ENCODE results near the gene ZNF318.
A peak's percentile ranks its signal among the peaks of the same experiment; 100 is the strongest.
"Not testable (repeated sequence)": the region's sequence is repeated elsewhere in the genome, so short reads cannot be mapped to it uniquely, and the experiment has no call there.

The ZNF318 gene

DNA sequence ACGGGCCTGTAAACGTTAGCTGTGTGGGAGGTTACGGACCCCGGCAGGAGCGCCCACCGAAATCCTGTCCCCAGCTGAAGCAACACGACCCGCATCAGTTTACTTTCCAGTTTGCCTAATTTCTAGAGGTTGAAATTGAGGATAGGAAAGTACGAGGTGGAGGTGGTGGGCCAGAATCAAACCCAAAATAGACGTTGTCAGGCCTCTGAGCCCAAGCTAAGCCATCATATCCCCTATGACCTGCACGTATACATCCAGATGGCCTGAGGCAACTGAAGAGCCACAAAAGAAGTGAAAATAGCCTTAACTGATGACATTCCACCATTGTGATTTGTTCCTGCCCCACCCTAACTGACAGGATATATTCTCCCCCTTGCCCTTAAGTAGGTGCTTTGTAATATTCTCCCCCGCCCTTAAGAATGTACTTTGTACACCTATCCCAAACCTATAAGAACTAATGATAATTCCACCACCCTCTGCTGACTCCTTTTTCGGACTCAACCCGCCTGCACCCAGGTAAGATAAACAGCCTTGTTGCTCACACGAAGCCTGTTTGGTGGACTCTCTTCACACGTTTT is 645 bp upstream of the ZNF318 start:
- not testable (repeated sequence) for H3K79me1 ChIP-seq (ENCODE audit: low read depth, low read length); H2BK120ac ChIP-seq (ENCODE audit: low read depth, low read length); H2BK12ac ChIP-seq (ENCODE audit: low read length); H4K91ac ChIP-seq (ENCODE audit: low read depth, low read length, poor library complexity); H2BK5ac ChIP-seq (ENCODE audit: low read length); H2BK15ac ChIP-seq (ENCODE audit: low read length); H3K14ac ChIP-seq (ENCODE audit: low read length); H4K8ac ChIP-seq (ENCODE audit: low read depth, low read length); H3K4ac ChIP-seq (ENCODE audit: low read length); H3K9ac ChIP-seq (ENCODE audit: low read depth, low read length, poor library complexity); H3K27me3 ChIP-seq (ENCODE audit: control insufficient read depth in 3 of 3, insufficient read depth in 3 of 3, low read depth in 1 of 3, low read length in 3 of 3); H3K23ac ChIP-seq (ENCODE audit: low read depth, low read length, poor library complexity); H2AK5ac ChIP-seq (ENCODE audit: low read depth, low read length); H3K4me1 ChIP-seq (ENCODE audit: control insufficient read depth in 2 of 2, insufficient read depth in 1 of 2, low read depth in 1 of 2, low read length in 2 of 2); DNase-seq (ENCODE audit: low spot score); H3K18ac ChIP-seq (ENCODE audit: low read length); H3K9me3 ChIP-seq (replicated peaks in 1 of 2; ENCODE audit: control insufficient read depth in 2 of 2, insufficient read depth in 1 of 2, low read depth in 1 of 2, low read length in 2 of 2)
- WGBS, 2 donors (ENCODE audit: extremely low coverage in 2 of 2, insufficient read length in 2 of 2, insufficient replicate concordance in 1 of 2), result no CpG with 5 or more reads among the region's 16 CpGs
- H3K4me2 ChIP-seq (ENCODE audit: insufficient read depth, low read length, poor library complexity, severe bottlenecking), result peak overlapping the region; percentile 41
- peak overlapping the region; percentile 81 for H2AFZ ChIP-seq (ENCODE audit: low read length)
- peaks cover 0 to 16% of the 10 kb centered on the region in 2 donors for H3K36me3 ChIP-seq (replicated peaks in 1 of 2; ENCODE audit: control insufficient read depth in 2 of 2, insufficient read depth in 2 of 2, low read length in 2 of 2)
- peak overlapping the region in 1 of 2 donors; percentile 58 for H3K4me3 ChIP-seq (ENCODE audit: low read length in 2 of 2)
- H3K27ac ChIP-seq (replicated peaks; ENCODE audit: low read length), result peak overlapping the region; percentile 66

DNA sequence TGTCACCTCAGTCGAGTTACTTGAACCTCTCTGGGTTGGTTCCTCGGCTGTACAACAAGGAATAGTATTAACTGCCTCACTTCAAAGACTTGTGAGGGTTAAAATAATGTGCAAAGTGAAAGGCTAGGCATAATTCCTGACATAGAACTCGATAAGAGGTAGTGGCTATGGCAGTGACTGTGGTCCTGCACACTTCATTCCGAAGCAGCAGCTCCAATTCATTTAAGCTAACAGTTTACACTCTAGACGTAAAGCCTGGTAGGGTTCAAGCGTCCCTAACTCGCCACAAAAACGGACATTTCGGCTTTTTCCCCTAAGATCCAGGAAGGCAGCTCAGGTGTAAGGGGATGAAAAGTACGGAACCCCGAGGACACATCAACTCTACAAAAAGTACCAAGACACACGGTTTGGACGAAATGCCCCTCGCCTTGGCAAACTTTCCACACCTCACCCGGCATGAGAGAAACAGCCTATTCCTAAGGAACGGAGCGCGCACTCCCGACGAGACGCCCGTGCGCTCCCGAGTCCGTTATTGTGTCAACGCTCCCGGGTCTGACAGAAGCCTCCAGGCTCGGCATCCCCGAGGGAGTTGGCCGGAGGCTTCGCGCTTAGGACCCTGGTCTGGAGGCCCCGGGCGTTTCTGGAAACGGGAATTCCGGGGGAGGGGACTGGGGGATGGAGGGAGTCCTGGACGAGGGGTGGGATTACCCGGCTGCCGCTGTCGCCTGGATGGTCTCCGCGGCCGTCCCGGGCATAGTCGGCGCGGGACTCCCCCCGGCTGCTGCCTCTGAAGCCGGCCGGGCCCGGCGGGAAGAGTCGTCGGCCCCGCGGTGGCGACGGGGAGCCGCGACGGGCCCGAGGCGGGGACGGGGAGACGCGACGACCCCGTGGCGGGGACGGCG is 937 bp downstream of the ZNF318 start:
- H2AK5ac ChIP-seq (ENCODE audit: low read depth, low read length), result no peak overlapping the region
- no peaks in the 10 kb centered on the region for H3K79me1 ChIP-seq (ENCODE audit: low read depth, low read length)
- peak overlapping the region; percentile 95 for H2AFZ ChIP-seq (ENCODE audit: low read length)
- H3K4me1 ChIP-seq (ENCODE audit: control insufficient read depth in 2 of 2, insufficient read depth in 1 of 2, low read depth in 1 of 2, low read length in 2 of 2), result peaks cover 2 to 3% of the 10 kb centered on the region in 2 donors
- no peak overlapping the region for H2BK120ac ChIP-seq (ENCODE audit: low read depth, low read length)
- no peak overlapping the region for H4K8ac ChIP-seq (ENCODE audit: low read depth, low read length)
- H3K4me3 ChIP-seq (ENCODE audit: low read length in 2 of 2), result peak overlapping the region; percentile 58 to 96
- peak overlapping the region; percentile 89 for H2BK5ac ChIP-seq (ENCODE audit: low read length)
- H3K36me3 ChIP-seq (replicated peaks in 1 of 2; ENCODE audit: control insufficient read depth in 2 of 2, insufficient read depth in 2 of 2, low read length in 2 of 2), result peaks cover 5 to 32% of the 10 kb centered on the region in 2 donors
- peak; percentile 62 for DNase-seq (ENCODE audit: low spot score)
- H3K9me3 ChIP-seq (replicated peaks in 1 of 2; ENCODE audit: control insufficient read depth in 2 of 2, insufficient read depth in 1 of 2, low read depth in 1 of 2, low read length in 2 of 2), result no peaks in the 10 kb centered on the region
- no peak overlapping the region for H4K91ac ChIP-seq (ENCODE audit: low read depth, low read length, poor library complexity)
- peak overlapping the region; percentile 82 for H3K4me2 ChIP-seq (ENCODE audit: insufficient read depth, low read length, poor library complexity, severe bottlenecking)
- peak overlapping the region; percentile 92 for H3K18ac ChIP-seq (ENCODE audit: low read length)
- no peak overlapping the region for H3K4ac ChIP-seq (ENCODE audit: low read length)
- WGBS, 2 donors (ENCODE audit: extremely low coverage in 2 of 2, insufficient read length in 2 of 2, insufficient replicate concordance in 1 of 2), result no CpG with 5 or more reads among the region's 71 CpGs
- H3K27me3 ChIP-seq (ENCODE audit: control insufficient read depth in 3 of 3, insufficient read depth in 3 of 3, low read depth in 1 of 3, low read length in 3 of 3), result no peaks in the 10 kb centered on the region
- H3K27ac ChIP-seq (replicated peaks; ENCODE audit: low read length), result peak overlapping the region; percentile 98
- no peak overlapping the region for H2BK15ac ChIP-seq (ENCODE audit: low read length)
- H3K23ac ChIP-seq (ENCODE audit: low read depth, low read length, poor library complexity), result peak overlapping the region; percentile 32
- H3K14ac ChIP-seq (ENCODE audit: low read length), result no peak overlapping the region
- no peak overlapping the region for H2BK12ac ChIP-seq (ENCODE audit: low read length)
- H3K9ac ChIP-seq (ENCODE audit: low read depth, low read length, poor library complexity), result peak overlapping the region; percentile 92

DNA sequence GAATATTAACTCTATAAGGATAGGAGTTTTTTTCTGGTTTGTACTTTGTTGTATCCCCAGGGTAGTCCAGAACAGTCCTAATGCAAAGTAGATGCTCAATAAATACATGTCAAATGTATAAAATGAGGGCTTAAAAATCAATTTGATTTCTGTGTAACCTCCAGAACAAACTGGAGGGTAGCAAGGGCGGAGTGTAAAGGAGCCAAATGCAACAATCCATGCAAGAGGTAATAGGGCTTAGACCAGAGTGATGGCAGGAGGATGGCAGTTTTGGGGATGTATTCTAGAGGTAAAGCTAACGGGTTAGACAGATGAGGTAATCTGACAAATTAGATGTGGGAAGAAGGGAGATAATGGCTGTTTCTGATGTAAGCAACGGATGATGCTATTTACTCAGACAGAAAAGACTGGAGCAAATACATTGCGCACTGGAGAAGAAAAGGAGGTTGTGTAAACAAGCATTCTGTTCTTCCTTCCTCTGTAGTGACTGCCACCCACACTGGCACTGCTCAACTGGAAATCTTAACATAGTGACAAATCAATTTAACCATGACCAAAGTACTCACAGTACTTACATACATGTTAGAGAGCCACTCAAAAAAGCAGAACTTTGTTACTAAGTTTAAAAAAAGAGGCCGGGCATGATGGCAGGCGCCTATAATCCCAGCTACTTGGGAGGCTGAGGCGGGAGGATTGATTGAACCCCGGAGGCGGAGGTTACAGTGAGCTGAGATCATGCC is 2.0 kb downstream of the ZNF318 start:
- Histone ChIP-seq H3K9ac (ENCODE audit: low read depth, low read length, poor library complexity) (no peak overlapping the region), H3K9me3 (replicated peaks in 1 of 2; ENCODE audit: control insufficient read depth in 2 of 2, insufficient read depth in 1 of 2, low read depth in 1 of 2, low read length in 2 of 2) (no peaks in the 10 kb centered on the region), H4K8ac (ENCODE audit: low read depth, low read length) (no peak overlapping the region), H3K4me1 (ENCODE audit: control insufficient read depth in 2 of 2, insufficient read depth in 1 of 2, low read depth in 1 of 2, low read length in 2 of 2) (peaks cover 2 to 3% of the 10 kb centered on the region in 2 donors), H2BK120ac (ENCODE audit: low read depth, low read length) (no peak overlapping the region), H2BK15ac (ENCODE audit: low read length) (no peak overlapping the region), H2AK5ac (ENCODE audit: low read depth, low read length) (no peak overlapping the region), H2BK5ac (ENCODE audit: low read length) (no peak overlapping the region), H2AFZ (ENCODE audit: low read length) (no peak overlapping the region), H3K4me2 (ENCODE audit: insufficient read depth, low read length, poor library complexity, severe bottlenecking) (no peak overlapping the region), H3K18ac (ENCODE audit: low read length) (no peak overlapping the region), H4K91ac (ENCODE audit: low read depth, low read length, poor library complexity) (no peak overlapping the region), H3K4me3 (ENCODE audit: low read length in 2 of 2) (peak overlapping the region in 1 of 2 donors; percentile 3), H2BK12ac (ENCODE audit: low read length) (no peak overlapping the region), H3K27me3 (ENCODE audit: control insufficient read depth in 3 of 3, insufficient read depth in 3 of 3, low read depth in 1 of 3, low read length in 3 of 3) (no peaks in the 10 kb centered on the region), H3K79me1 (ENCODE audit: low read depth, low read length) (no peaks in the 10 kb centered on the region), H3K4ac (ENCODE audit: low read length) (no peak overlapping the region), H3K36me3 (replicated peaks in 1 of 2; ENCODE audit: control insufficient read depth in 2 of 2, insufficient read depth in 2 of 2, low read length in 2 of 2) (peaks cover 8 to 43% of the 10 kb centered on the region in 2 donors), H3K27ac (replicated peaks; ENCODE audit: low read length) (no peak overlapping the region), H3K23ac (ENCODE audit: low read depth, low read length, poor library complexity) (no peak overlapping the region), H3K14ac (ENCODE audit: low read length) (no peak overlapping the region)
- WGBS, 2 donors (ENCODE audit: extremely low coverage in 2 of 2, insufficient read length in 2 of 2, insufficient replicate concordance in 1 of 2), result no CpG with 5 or more reads among the region's 9 CpGs
- no peak for DNase-seq (ENCODE audit: low spot score)

DNA sequence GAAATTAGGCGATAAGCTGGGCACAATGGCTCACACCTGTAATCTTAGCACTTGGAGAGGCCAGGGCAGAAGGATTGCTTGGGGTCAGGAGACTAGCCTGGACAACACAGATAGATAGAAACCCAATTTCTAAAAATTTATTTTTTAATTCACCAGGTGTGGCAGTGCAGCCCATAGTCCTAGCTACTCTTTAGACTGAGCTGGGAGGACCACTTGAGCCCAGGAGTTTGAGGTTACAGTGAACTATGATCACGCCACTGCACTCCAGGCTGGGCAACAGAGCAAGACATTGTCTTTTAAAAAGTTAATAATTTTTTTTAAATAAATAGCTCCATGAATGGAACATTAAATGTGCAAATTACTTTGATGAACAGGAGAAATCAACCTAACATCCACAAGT is 8.2 kb downstream of the ZNF318 start:
- Histone ChIP-seq H3K9me3 (replicated peaks in 1 of 2; ENCODE audit: control insufficient read depth in 2 of 2, insufficient read depth in 1 of 2, low read depth in 1 of 2, low read length in 2 of 2) (no peaks in the 10 kb centered on the region), H3K27ac (replicated peaks; ENCODE audit: low read length) (no peak overlapping the region), H2AFZ (ENCODE audit: low read length) (no peak overlapping the region), H2BK120ac (ENCODE audit: low read depth, low read length) (no peak overlapping the region), H4K8ac (ENCODE audit: low read depth, low read length) (no peak overlapping the region), H2BK15ac (ENCODE audit: low read length) (no peak overlapping the region), H3K4me2 (ENCODE audit: insufficient read depth, low read length, poor library complexity, severe bottlenecking) (no peak overlapping the region), H3K4ac (ENCODE audit: low read length) (no peak overlapping the region), H3K36me3 (replicated peaks in 1 of 2; ENCODE audit: control insufficient read depth in 2 of 2, insufficient read depth in 2 of 2, low read length in 2 of 2) (peaks cover 18 to 96% of the 10 kb centered on the region in 2 donors), H2BK5ac (ENCODE audit: low read length) (no peak overlapping the region), H3K18ac (ENCODE audit: low read length) (no peak overlapping the region), H3K23ac (ENCODE audit: low read depth, low read length, poor library complexity) (no peak overlapping the region), H3K14ac (ENCODE audit: low read length) (no peak overlapping the region), H3K79me1 (ENCODE audit: low read depth, low read length) (no peaks in the 10 kb centered on the region), H3K9ac (ENCODE audit: low read depth, low read length, poor library complexity) (no peak overlapping the region), H2AK5ac (ENCODE audit: low read depth, low read length) (no peak overlapping the region), H4K91ac (ENCODE audit: low read depth, low read length, poor library complexity) (no peak overlapping the region), H3K4me1 (ENCODE audit: control insufficient read depth in 2 of 2, insufficient read depth in 1 of 2, low read depth in 1 of 2, low read length in 2 of 2) (no peaks in the 10 kb centered on the region), H3K4me3 (ENCODE audit: low read length in 2 of 2) (no peak overlapping the region), H2BK12ac (ENCODE audit: low read length) (no peak overlapping the region), H3K27me3 (ENCODE audit: control insufficient read depth in 3 of 3, insufficient read depth in 3 of 3, low read depth in 1 of 3, low read length in 3 of 3) (no peaks in the 10 kb centered on the region)
- WGBS, 2 donors (ENCODE audit: extremely low coverage in 2 of 2, insufficient read length in 2 of 2, insufficient replicate concordance in 1 of 2), result no CpG with 5 or more reads among the region's 2 CpGs
- DNase-seq (ENCODE audit: low spot score), result no peak

Measured in neuronal stem cell (in vitro differentiated cells).